Thyroid gland (tissue), 4 donors: ENCODE data around the gene STAU1.
"Not testable (repeated sequence)": the region's sequence is repeated elsewhere in the genome, so short reads cannot be mapped to it uniquely, and the experiment has no call there.

Experiments
- POLR2A ChIP-seq, 2 donors: fragments of 450-650 bp; IDR thresholded peaks; one replicate each; pipeline ENCODE4 v1.6.1; 2017; ENCODE audit warnings: antibody characterized with exemption in 2 of 2, mild to moderate bottlenecking in 2 of 2, moderate library complexity in 1 of 2
- TF ChIP-seq, protein P1 (sequence below), 6 experiments: fragments of 200-600 bp in 3 of 6; fragments of 450-650 bp in 3 of 6; sonication (generic) in 3 of 6; IDR thresholded peaks; one replicate each; pipeline ENCODE4 v1.5.1; 2016 to 2019; ENCODE audit warnings: antibody characterized with exemption in 6 of 6, mild to moderate bottlenecking in 2 of 6, inconsistent platforms in 1 of 6, moderate library complexity in 1 of 6

DNA sequence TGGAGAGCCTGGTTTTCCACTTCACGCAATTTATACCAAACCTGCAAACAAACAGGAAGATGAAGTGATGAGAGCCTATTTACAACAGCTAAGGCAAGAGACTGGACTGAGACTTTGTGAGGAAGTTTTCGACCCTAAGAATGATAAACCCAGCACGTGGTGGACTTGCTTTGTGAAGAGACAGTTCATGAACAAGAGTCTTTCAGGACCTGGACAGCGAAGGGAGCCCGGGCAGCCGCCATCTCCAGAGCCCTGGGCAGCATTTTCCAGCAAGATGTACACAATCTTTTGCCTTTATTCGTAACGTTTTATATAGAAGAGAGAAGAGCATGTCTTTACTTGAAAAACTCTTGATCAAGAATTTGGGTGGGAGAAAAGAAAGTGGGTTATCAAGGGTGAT is 53.3 kb downstream of the STAU1 start:
- TF ChIP-seq POLR2A (IDR thresholded peaks at IDR 0.05): not testable (repeated sequence)
- TF ChIP-seq, protein P1, sequence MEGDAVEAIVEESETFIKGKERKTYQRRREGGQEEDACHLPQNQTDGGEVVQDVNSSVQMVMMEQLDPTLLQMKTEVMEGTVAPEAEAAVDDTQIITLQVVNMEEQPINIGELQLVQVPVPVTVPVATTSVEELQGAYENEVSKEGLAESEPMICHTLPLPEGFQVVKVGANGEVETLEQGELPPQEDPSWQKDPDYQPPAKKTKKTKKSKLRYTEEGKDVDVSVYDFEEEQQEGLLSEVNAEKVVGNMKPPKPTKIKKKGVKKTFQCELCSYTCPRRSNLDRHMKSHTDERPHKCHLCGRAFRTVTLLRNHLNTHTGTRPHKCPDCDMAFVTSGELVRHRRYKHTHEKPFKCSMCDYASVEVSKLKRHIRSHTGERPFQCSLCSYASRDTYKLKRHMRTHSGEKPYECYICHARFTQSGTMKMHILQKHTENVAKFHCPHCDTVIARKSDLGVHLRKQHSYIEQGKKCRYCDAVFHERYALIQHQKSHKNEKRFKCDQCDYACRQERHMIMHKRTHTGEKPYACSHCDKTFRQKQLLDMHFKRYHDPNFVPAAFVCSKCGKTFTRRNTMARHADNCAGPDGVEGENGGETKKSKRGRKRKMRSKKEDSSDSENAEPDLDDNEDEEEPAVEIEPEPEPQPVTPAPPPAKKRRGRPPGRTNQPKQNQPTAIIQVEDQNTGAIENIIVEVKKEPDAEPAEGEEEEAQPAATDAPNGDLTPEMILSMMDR (IDR thresholded peaks at IDR 0.05): not testable (repeated sequence)
